AG04449 (cell line): ENCODE measurements around the gene SMOC1.

Experiments used
- CTCF ChIA-PET: fragments of 350-600 bp; formaldehyde crosslinking; extraction: SDS; loops from one replicate; lab custom pipeline; 2021; ENCODE audit warnings: antibody characterized with exemption; lab: Yijun Ruan, JAX
- POLR2A ChIA-PET: fragments of 400-600, 350-600 bp; formaldehyde crosslinking; extraction: SDS; loops from one replicate; lab custom pipeline; 2020; ENCODE audit warnings: antibody characterized with exemption, inconsistent platforms; lab: Yijun Ruan, JAX
- DNase-seq: peaks from one replicate; pipeline ENCODE4 v3.0.0-alpha.2; 2010; ENCODE audit warnings: low read depth, low spot score
- H3K4me3 ChIP-seq: 2 replicates; pipeline ENCODE4 v1.5.1; 2011; ENCODE audit warnings: low read depth, mild to moderate bottlenecking, control low read depth, low read length
- TF ChIP-seq, protein P1 (sequence below): IDR thresholded peaks from one replicate; pipeline ENCODE4 v1.5.1; 2011; ENCODE audit warnings: mild to moderate bottlenecking, moderate library complexity, low read length, control low read depth, inconsistent platforms; ENCODE audit not compliant: insufficient read depth; ENCODE audit errors: missing control alignments

SMOC1 gene

DNA sequence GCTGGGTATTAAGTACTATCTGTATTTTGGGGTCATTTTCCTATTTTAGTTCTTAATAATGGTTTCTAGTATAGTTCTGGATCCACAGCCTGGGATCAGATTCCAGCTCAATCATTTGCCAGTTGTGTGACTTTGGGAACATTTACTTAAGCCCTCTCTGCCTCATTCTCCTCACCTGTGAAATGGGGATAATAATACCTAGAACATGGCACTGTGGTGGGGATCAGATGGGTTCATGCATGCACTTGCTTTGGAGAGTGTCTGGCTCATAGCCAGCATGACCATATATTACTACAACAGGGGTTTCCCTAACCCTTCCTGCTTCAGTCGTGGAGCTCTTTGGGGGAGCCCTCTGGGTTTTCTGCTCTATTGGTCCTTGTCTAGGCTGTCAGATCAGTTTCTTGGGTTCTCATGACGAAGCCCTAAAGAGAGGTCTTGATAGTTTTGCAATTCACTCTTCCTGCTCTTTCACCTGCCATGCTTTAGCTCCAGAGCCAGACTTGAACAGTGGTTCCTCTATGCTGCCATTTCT, 34.1 kb upstream of the SMOC1 start:
- no peak overlapping the region for H3K4me3 ChIP-seq
- TF ChIP-seq, protein P1, sequence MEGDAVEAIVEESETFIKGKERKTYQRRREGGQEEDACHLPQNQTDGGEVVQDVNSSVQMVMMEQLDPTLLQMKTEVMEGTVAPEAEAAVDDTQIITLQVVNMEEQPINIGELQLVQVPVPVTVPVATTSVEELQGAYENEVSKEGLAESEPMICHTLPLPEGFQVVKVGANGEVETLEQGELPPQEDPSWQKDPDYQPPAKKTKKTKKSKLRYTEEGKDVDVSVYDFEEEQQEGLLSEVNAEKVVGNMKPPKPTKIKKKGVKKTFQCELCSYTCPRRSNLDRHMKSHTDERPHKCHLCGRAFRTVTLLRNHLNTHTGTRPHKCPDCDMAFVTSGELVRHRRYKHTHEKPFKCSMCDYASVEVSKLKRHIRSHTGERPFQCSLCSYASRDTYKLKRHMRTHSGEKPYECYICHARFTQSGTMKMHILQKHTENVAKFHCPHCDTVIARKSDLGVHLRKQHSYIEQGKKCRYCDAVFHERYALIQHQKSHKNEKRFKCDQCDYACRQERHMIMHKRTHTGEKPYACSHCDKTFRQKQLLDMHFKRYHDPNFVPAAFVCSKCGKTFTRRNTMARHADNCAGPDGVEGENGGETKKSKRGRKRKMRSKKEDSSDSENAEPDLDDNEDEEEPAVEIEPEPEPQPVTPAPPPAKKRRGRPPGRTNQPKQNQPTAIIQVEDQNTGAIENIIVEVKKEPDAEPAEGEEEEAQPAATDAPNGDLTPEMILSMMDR = no peak
- ChIA-PET POLR2A (no interaction called here), CTCF (interaction anchor here (1.6 kb wide), 1 partner anchor 26 kb away, joined by 4 read pairs; no protein-coding TSS in a partner anchor)
- no peak for DNase-seq

DNA sequence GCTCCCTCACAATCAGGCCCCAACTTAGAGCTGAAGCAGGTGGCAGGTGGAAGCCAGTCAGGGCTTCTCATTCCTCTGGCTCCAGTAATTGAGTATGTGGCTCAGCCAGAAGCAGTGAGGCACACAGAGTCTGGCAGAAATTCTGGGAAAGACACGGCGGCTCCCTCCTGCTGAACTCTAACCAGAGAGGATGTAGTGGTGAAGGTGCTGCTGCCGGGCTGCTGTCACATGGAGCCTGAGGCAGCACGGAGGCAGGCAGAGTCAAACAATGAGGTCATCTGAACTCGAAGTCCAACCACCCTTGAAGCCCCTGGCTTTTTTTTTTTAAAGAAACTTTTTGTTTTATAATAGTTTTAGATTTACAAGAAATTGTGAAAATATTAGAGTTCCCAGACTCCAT, 33.4 kb upstream of the SMOC1 start:
- ChIA-PET POLR2A (no interaction called here), CTCF (no interaction called here)
- no peak overlapping the region for H3K4me3 ChIP-seq
- TF ChIP-seq, protein P1 = no peak
- no peak for DNase-seq

DNA sequence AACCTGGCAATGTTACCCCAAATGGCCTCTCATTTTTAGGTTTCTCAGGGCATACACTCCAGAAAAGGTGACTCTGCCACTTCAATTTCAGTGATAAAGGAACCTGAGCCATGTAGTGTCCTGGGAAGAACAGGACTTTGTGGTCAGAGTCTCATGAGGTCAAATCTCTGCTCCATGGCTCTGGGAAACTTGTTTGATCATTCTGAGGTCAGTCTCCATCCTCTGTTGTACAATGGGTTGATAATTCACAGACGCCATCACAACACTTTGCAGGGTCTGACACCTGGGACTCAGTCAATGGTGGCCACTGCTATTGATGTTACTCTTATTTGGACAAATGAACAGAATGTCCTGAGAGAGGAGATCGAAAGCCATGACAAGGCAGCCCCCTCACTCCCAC, 31.1 kb upstream of the SMOC1 start:
- no peak for DNase-seq
- ChIA-PET CTCF (no interaction called here), POLR2A (no interaction called here)
- TF ChIP-seq, protein P1 = no peak
- H3K4me3 ChIP-seq = no peak overlapping the region

DNA sequence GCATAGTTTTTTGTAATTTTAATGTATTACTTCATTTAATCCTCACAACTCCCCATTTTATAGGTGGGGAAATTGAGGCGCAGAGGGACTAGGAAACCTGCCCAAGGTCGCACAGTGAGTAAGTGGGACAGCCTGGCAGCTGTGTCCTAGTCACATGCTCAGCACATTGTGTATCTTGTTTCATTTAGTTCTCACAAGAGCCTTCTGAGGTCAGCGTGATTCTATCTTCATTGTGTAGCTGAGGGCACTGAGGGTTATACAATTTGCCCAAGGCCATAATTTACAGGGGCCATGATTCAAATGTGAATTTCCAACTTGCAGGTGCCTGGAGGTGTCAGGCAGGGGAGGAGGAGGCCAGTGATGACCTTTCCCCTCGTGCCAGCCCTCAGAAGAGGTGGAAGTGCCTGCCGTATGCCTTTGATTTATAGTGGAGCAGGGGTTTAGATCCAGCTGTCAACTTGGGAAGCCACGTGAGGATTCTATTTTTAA, 30.3 kb upstream of the SMOC1 start:
- CTCF ChIA-PET = no interaction called here
- no peak overlapping the region for H3K4me3 ChIP-seq
- POLR2A ChIA-PET = no interaction called here
- DNase-seq = no peak
- TF ChIP-seq, protein P1 = no peak

DNA sequence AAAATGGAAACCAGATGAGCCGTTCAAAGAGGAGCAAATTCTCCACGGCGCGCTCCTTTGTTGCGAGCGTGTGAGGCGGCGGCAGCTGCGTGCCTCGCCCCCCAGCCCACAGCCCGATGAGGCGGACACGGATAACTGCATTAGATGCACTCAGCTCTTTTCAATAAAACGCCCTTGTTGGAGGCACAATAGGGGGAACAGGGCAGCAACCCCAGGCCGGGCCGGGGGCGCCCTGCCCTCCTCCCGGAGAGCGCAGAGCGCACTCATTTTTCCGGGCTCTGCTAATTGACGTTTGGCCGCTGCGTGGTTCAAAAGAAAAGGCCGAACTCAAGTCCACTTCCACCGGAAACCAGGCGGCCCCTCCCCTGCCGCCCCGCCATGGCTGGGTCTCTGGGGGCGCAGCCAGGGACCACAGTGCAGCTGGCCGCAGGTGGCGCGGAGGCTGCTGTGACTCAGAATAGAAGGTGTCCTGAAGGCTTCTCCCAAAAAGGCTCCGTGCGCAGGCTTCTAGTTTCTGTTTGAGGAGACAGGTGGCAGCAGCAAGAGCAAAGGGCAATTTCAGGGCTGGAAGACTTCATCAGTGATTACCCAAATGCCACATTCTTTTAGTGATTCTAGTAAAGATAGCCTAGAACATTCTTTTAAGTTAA, 29.0 kb upstream of the SMOC1 start:
- CTCF ChIA-PET = no interaction called here
- H3K4me3 ChIP-seq = no peak overlapping the region
- POLR2A ChIA-PET = no interaction called here
- TF ChIP-seq, protein P1 = no peak
- DNase-seq = no peak

DNA sequence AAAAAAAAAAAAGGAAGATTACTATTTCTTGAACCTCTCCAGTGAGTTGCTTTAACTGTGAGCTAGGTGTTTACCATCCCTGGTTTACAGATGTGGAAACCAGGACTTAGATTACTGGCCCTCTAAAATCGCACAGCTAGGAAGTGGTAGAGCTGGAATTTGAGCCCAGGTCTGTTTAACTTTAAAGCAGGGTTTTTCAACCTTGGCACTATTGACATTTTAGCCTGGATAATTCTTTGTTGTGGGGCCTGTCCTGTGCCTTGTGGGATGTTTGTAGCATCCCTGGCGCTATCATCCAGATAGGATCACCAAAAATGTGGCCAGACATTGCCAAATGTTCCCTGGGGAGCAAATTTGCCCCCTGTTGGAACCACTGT, 28.5 kb upstream of the SMOC1 start:
- ChIA-PET CTCF (no interaction called here), POLR2A (no interaction called here)
- DNase-seq = no peak
- TF ChIP-seq, protein P1 = no peak
- no peak overlapping the region for H3K4me3 ChIP-seq
